GM19455 (cell line): ENCODE data around the gene CACNA1C.

Experiments used
- ATAC-seq: cut with Tn5 transposase; IDR thresholded peaks from one replicate; pipeline ENCODE4 v1.9.1; 2021; ENCODE audit not compliant: unreplicated experiment

The CACNA1C gene

DNA sequence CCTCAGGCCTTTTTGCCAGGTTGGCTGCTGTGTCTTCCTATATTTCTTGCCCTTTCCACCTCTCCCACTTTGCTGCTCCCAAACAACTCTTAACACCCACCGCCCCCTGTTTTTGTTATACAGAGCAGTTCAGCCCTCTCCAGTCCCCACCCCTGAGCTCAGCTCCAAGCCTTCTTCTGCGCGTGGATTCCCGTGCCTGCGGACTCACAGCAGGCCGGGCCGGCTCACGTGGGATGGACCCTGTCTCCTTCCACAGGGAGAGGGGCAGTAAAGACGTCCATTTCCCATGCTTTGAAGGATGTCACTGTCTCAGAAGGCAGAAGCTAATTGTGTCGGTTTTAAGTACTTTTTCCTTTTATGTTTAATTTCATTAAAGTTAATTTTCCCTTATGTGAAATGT, 139.4 kb downstream of the CACNA1C start:
- no peak for ATAC-seq

DNA sequence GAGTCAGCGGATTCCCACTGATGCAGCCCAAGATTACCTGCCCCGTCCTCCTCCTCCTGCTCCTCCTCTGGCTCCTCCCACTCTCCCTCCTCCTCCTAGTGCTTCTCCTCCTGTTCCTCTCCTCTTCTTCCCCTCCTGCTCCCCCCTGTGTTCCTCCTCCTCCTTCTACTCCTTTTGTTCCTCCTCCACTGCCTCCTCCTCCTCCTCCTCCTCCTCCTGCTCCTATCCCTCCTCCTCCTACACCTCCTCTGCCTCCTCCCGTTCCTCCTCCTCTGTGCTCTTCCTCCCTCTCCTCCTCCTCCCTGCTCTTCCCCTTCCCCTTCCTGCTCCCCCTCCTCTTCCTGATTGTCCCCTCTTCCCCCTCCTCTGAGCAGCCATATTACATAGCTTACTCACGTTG, 141.3 kb downstream of the CACNA1C start:
- no peak for ATAC-seq

DNA sequence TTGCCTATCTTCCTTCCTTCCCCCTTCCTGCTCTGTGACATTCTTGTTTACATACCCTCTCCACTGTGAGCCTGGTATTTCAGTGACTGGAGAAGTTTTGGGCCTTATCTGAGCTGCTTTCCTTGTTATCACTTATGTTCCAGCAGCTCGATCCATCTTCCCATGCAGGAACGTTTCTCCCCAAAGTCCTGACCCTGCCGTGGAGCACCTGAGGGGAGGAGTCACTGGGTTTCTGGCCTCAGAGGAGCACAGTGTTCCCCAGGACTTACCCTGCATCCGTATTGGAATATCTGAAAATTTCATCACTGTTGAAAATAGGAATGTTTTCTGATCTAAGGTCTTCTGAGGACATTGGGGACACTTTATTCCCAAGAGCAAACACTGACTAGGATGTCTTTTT, 141.8 kb downstream of the CACNA1C start:
- ATAC-seq, result no peak

DNA sequence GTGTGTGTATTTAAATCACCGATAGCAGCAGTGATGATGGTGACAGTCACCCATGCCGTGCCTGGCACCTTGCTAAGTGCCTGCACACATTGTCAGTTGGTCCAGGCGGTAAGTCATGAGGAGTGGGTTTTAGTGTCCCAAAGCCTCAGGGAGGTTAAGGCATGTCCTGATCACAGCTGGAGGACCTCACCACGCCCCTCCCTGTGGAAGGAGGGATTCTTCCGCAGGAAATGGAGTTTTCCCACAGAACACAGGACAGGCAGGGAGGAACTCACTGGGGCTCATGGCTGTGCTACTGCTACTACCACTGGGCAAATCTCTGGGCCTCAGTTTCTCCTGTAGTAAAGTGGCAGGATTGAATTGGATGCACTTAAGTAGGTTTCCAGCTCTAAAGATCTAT, 142.3 kb downstream of the CACNA1C start:
- no peak for ATAC-seq

DNA sequence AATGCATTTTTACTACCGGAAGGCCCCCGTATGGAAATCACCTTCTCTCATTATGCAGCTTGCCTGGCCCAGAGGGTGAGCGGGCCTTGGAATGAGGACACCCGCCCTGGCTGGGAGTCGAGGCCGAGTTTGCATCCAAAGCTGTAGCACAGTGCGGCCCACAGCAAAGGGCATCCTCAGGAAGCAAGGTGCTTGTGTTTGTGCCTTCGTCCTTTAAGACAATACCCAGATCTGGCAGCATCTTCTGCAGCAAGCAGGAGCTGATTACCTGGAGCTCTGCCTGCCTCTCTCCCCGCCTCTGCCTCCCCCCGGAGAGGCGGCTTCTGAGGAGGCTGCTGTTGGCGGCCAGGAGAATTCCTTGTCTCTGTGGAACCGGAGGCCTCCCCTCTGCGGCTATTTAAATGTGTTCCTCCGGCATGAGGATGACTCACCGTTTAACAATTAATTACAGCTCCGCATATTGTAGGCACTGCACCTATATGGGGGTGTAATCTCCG, 145.3 kb downstream of the CACNA1C start:
- no peak for ATAC-seq

DNA sequence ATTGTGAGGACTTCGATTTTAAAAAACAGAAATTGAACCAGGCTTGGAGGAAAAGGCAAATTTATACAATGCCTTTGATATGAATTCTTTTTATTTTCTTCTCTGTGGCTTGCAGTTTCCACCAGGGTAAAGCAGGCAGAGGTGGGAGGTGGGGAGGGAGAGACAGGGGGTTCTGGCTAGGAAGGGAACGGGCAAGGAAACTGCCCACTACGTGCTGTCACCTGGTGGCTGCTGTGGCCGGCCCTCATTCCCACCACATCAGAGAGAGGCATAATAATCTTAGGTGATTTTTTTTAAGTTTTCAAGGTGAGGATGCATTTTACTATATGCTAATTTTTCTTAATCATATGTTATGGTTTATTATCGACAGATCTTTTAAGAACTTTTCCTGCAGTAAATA, 145.8 kb downstream of the CACNA1C start:
- no peak for ATAC-seq

DNA sequence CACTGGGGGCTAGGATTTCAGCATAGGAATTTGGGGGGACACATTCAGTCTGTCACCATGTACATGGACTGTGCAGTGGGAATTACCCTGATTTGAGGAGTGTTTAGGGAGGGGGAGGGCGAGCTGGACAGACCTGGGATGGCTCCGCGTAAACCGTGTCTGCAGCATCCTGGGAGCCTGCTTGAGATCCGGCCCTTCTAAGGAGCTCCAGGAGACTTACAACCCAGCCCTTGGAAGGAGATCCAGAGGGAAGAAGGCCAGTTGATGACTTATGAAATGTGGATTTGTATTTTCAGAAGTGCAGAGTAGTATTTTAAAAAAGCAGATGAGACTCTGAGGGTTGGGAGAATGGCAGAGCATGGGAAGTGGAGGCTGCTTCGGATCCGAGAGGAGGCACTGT, 153.2 kb downstream of the CACNA1C start:
- ATAC-seq, result no peak

DNA sequence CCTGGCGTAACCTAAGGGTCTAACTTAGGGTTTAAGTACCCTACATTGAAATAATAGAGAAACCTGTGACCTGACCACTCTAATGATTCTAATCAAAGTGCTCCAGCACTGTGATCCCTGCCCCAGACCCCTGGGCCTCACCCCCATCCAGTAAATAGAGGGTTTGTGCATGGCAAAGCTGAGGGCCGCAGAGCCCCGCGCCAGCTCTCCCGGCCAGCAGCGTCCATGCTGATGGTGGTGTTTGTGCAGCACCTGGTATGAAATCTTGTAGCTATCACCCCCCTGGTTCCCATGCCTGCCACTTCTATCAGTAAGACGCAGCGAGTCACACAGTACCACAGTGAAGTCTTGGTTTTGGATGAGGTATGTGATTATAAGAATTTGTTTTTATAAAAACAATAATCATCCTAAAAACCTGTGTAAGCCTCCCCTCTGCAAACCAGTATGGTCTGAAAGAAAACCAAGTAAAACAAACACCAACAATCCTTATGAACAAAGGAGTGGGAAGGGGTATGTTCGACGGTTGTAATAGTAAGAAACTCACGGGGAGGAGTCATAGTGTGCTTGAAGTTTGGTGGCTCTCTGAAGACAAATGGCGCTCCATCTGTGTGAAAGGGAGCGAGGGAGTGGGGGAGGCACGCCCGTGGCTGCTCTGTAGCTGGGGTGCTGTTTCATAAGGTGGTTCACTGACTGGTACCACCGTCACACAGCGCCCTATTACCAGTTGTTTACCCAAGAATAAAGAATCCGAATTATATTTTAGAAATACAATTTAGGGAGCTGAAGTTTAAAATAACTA, 156.2 kb downstream of the CACNA1C start:
- no peak for ATAC-seq

DNA sequence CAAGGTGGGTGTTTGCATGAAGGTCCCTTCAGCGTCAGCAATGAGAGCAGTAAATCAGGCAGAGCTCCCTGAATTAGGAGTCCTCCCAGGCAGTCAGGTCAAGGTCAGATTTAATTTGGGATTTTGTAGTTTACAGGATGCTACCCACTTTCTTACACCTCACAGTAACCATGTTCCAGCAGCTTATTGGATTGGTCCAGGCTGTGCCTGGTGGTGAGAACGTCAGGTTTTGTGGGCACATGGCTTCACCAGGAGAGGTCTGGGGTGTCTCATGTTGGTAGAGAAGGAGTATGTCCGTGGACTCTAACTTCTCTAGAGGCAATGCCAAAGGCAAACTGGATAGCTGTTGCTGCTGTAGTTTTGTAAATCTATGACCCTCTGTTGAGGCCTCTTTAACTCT, 158.3 kb downstream of the CACNA1C start:
- no peak for ATAC-seq

DNA sequence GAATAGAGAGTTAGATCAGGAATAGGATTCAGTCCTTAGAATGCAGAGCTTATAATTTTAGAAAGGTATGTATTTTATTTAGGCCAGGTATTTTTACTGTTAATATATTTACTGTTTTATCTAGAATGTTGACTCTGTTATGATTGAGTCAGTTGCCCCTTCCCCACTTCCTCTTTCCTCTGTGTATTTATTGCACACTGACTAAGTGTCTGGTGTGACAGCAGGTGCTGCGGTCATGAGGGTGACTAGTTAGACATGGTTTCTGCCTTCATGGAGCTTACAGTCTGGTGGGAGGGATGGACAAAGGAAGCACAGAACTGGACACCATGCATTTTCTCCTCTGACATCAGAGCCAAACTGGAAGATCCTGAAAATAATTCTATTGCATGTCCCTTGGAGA, 159.8 kb downstream of the CACNA1C start:
- no peak for ATAC-seq

DNA sequence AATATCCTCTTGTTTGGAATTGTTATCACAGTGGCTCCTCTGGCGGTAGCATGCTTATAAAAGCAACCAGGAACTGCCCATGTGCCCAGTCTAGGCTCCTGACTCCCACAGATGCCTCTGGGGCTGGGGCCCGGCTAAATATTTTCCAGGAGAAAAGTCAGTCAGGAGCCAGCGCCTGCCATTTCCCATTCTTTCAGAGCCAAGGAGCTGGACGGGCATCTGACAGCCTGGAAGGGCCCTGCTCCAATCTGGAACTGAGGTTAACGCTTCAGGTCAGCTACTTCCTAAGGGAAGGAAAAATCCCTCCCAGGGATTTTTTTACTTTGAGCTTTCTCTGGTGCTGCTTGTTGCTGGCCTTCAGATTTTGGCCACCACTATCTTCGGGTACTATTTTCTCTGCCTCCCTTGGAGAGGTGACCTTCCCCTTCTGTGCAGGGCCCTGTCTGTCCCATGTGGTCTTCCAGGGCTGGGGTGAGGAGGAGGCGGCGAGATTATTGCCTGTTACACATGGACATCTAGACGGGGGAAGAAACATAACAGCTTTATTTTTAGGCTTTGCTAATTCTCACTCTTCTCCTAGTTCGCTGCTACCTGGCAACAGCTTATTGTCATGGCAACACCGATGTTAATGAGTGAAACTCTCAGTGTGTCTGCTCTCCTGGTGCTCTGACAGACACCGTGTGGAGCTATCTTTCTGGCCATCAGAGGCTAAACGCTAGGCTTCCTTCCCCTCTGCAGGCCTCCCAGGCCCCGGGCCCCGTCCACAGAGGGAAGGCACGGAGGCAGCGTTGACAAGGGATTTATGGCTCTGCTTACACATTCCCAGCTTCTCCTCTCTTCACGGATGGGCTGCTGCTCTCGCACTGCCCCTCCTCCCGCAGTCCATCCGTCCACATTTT, 160.4 kb downstream of the CACNA1C start:
- no peak for ATAC-seq

DNA sequence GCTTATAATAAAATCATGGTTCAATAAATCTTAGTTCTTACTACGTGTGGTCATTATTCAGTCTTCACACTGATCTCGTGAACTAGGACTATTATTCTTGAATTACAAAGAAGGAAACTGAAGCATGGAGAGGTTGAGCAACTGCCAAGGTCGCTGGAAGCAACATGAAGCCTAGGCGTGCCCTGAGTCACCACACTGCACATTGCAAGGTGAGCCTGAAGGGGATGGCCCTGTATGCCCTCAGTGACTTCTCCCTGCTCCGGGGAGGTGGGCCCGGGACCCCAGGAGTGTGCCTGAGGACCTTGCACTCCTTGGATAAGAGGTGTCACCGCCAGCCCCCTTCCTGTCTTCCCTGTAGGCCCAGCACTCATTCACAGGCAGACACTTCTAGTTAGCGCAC, 161.6 kb downstream of the CACNA1C start:
- ATAC-seq, result no peak

DNA sequence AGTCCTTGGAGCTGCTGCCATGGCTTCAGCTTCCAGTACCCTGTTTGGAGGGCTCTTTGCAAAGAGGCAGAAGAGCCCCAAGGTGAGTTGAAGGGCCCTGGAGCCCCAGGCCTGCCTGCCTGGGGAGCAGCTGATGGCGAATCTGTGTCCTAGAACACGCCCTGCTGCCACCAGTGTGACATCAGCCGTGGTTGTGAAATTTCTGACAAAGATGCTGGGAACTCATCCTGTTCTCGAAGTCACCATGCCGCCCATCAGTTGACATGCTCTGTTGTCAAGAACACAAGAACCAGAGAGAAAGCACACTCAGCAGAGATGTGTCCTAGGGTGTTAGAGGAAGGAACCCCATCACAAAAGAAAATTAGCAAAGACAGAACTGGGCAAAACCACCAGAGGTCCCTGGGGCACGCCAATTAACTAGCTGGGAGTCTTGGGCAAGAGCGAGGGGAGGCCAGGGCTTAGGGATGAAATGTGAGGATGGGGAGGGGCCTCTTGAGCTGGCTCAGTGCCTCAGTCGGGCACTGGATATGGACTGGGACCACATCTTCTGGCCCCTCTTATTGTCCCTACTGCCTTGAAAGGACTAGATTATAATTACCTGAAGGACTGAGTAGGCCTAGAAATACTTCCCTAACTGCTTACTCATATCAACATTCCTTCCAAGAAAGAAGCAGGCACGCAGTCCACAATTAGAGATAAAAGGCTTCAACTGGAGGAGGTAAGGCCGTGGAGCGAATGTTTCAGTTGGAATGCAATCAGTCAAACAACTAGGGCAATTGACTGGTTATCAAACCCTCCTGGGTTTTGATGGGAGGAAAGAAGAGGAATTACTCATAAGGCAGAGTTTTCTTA, 163.1 kb downstream of the CACNA1C start:
- ATAC-seq, result no peak

DNA sequence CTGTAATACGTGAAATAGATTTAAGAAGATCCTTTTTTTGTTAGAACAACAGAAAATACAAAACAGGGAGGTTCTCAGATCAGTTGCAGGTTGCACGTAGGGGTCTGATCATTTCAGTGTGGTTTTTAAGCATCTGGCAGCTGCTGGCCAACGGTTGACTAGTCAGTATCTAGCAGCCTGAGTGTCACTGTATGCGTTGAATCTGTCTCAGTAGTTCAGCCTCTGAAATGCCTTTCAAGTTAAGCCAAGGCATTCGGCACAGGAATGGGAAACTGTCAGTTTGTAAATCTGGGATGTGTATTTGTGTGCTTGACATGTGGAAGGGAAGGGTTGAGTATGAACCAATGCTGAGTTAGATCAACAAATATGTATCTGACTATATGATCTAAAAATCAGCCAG, 165.9 kb downstream of the CACNA1C start:
- no peak for ATAC-seq

DNA sequence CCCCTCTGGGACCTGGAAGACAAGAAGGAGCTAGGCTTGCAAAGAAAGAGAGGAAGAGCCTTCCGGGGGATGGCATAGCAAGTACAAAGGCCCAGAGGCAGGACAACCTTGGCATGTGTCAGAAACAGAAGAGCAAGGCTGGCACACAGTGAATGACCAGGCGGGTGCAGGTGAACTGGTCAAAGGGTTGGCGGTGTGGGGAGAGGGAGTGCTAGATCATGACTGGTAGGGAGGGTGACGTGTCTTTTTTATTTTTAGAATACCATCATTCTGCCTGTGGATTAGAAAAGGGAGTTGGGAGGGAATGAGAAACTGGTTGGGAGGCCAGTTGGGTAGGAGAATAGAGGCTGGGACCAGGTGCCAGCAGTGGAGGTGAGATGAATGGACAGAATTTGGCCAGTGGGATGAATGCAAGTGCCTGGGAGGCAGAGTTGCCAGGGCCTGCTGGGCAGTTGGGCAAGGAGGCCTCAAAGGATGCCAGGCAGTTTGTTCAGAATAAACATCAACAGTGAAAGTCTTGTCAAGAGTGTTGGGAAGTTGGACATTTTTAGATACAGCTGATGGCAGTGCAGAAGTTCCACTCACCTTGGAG, 168.3 kb downstream of the CACNA1C start:
- ATAC-seq, result no peak

DNA sequence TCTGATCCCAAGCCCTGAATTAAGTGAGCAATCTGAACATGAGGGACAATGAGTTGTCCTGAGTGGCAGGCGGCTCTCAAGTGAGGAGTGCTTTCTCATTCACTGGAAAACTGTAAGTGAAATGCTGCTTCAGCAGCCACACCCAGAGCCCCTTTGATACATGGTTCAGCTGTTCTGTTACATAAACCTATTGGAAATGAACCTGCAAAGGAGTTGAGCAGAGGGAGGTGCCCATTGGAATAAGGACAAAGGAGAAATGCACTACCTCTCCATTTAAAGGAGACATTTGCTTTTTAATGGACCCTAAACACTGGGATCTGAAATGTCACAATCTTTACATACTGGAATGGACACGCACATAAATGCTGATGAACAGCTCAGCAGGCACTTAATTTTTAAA, 169.9 kb downstream of the CACNA1C start:
- ATAC-seq, result no peak

DNA sequence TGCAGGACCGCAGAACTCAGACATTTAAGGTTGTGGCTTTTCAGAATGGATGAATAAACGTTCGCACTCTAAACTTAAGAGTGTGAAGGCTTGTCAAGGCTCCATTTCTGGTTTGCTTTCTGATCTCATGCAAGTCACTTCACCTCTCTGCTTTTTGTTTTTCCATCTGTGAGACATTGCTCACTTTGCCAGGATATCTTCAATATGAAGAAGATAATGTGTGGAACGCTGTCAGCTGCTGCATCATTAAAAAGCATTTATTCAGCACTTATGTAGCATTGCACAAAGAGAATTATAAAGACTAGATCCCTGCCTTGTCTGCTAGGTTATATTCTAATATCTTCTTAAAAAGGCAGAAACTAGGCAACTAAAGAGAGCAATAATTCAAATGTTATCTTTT, 172.2 kb downstream of the CACNA1C start:
- no peak for ATAC-seq

DNA sequence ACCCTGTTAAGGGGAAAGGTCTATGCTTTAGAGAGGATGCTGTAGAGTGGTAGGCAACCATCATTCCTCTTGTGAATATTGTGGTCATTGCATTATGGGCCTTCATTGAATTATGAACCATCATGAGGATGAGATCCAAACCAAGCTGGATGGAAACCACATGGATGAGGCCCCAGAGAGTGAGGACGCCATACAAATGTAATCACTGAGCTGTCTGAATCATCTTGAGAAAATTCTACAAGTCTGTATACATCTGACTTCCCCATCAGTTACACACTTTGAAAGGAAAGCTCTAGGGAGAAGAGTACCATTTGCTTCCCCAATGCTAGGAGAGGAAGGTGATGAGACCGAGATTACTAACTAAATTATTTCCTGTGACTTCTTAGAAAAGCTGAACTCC, 172.9 kb downstream of the CACNA1C start:
- ATAC-seq, result no peak

DNA sequence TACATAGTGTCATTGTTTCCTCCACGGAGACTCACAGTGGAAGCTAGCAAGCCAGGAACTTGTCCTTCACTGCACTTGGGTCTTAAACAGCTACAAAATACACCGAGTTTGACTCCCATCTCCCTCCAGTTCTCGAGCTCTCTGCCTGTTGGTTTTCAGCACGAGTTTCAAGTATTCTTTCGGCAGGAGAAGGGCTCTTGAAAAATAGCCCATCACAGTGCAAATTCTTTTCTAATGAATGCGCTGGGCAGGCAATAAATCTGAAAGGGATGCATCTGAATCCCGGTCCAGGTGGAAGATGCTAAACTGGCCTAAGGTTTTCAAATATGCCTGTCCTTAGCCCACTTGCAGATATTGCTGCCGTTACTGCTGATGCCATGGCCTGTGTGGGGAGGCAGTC, 173.9 kb downstream of the CACNA1C start:
- no peak for ATAC-seq

DNA sequence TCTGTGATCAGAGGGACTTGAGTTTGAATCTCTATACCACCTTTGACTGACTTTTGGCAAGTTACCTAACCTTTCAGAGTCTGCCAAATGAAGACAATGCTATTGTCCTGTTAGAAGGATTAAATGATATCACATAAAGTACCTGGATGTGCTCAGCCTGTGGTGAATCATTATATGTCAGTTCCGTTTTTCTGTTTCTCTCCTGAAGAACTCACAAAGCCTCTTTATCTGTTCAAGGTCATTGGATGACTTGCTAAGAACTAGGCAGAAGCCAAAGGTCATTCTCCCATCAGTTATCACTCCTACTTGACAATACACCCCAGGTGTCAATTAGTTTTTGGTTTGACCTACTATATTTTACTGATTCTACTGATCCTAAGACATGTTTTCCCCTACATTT, 174.6 kb downstream of the CACNA1C start:
- no peak for ATAC-seq

DNA sequence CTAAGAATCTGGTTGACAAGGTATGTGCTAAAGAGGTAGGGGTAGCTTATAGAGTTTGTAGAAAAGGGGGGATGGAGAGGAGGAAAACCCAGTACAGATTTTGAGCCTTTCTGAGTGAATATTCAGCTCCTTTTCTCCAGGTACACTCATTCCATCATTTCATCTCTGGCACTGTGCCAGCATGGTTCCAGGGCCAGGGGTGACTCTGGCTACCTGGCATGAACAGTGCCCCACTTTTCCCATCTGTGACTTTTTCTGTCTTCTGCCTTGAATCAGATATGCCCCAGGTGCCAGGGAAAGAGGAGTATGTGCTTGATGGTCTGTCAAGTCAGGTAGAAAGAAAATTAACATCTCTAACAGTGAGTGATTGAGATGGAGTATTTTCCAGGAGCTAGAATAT, 175.7 kb downstream of the CACNA1C start:
- no peak for ATAC-seq
